ENCODE results near the gene FAM184B.

The FAM184B gene

GRCh38 chr4:17762726-17763125, 18.7 kb downstream of the FAM184B start:
- no peak overlapping the region for H3K23ac ChIP-seq (ENCODE audit: low read length in 2 of 2)

GRCh38 chr4:17761062-17761461, 20.4 kb downstream of the FAM184B start:
- Histone ChIP-seq H2BK12ac (ENCODE audit: low read length in 2 of 2) (no peak overlapping the region), H2BK120ac (ENCODE audit: low read depth, low read length) (no peak overlapping the region), H3K27ac (ENCODE audit: low read length, poor library complexity, severe bottlenecking) (no peak overlapping the region), H3K9me3 (ENCODE audit: control insufficient read depth, low read length) (no peaks in the 10 kb centered on the region), H3K23ac (ENCODE audit: low read length in 2 of 2) (no peak overlapping the region), H2AFZ (ENCODE audit: low read depth, low read length) (no peak overlapping the region), H3K4ac (ENCODE audit: low read depth in 1 of 2, low read length in 2 of 2) (no peak overlapping the region), H3K4me3 (ENCODE audit: insufficient read depth in 1 of 2, low read depth in 1 of 2, low read length in 2 of 2) (no peak overlapping the region), H3K79me1 (replicated peaks; ENCODE audit: low read length, poor library complexity, severe bottlenecking) (no peaks in the 10 kb centered on the region), H4K91ac (ENCODE audit: low read length) (no peak overlapping the region), H2BK5ac (ENCODE audit: low read depth, low read length, poor library complexity, severe bottlenecking) (no peak overlapping the region), H3K14ac (ENCODE audit: low read length in 2 of 2) (no peak overlapping the region), H3K4me2 (ENCODE audit: low read length, poor library complexity, severe bottlenecking) (no peak overlapping the region), H3K27me3 (ENCODE audit: control insufficient read depth in 1 of 2, insufficient read depth in 1 of 2, low read length in 2 of 2) (peaks cover 0 to 20% of the 10 kb centered on the region in 2 experiments), H3K9ac (ENCODE audit: low read length) (no peak overlapping the region), H3K18ac (ENCODE audit: low read depth in 1 of 2, low read length in 2 of 2) (no peak overlapping the region), H3K4me1 (ENCODE audit: control insufficient read depth, insufficient read depth, low read depth, low read length) (no peaks in the 10 kb centered on the region), H2BK15ac (ENCODE audit: low read depth, poor library complexity, severe bottlenecking) (no peak overlapping the region), H4K8ac (ENCODE audit: low read length) (no peak overlapping the region), H2AK5ac (ENCODE audit: low read length, severe bottlenecking) (no peak overlapping the region), H3K36me3 (ENCODE audit: control insufficient read depth in 1 of 2, insufficient read depth in 2 of 2, low read depth in 1 of 2, low read length in 2 of 2) (no peaks in the 10 kb centered on the region)
- 38% methylated on average over 1 of the region's 1 CpG for WGBS
- DNase-seq = no peak

More at GRCh38 chr4:17762726-17763125, 18.7 kb downstream of the FAM184B start:
- Histone ChIP-seq H3K27ac (ENCODE audit: low read length, poor library complexity, severe bottlenecking) (no peak overlapping the region), H3K79me1 (replicated peaks; ENCODE audit: low read length, poor library complexity, severe bottlenecking) (no peaks in the 10 kb centered on the region), H3K14ac (ENCODE audit: low read length in 2 of 2) (no peak overlapping the region), H4K91ac (ENCODE audit: low read length) (no peak overlapping the region), H3K4me3 (ENCODE audit: insufficient read depth in 1 of 2, low read depth in 1 of 2, low read length in 2 of 2) (no peak overlapping the region), H2BK15ac (ENCODE audit: low read depth, poor library complexity, severe bottlenecking) (no peak overlapping the region), H2AFZ (ENCODE audit: low read depth, low read length) (no peak overlapping the region), H3K9ac (ENCODE audit: low read length) (no peak overlapping the region), H2BK5ac (ENCODE audit: low read depth, low read length, poor library complexity, severe bottlenecking) (no peak overlapping the region), H3K4me1 (ENCODE audit: control insufficient read depth, insufficient read depth, low read depth, low read length) (no peaks in the 10 kb centered on the region), H3K4me2 (ENCODE audit: low read length, poor library complexity, severe bottlenecking) (no peak overlapping the region), H3K18ac (ENCODE audit: low read depth in 1 of 2, low read length in 2 of 2) (no peak overlapping the region), H2AK5ac (ENCODE audit: low read length, severe bottlenecking) (no peak overlapping the region), H2BK12ac (ENCODE audit: low read length in 2 of 2) (no peak overlapping the region), H3K9me3 (ENCODE audit: control insufficient read depth, low read length) (no peaks in the 10 kb centered on the region), H3K36me3 (ENCODE audit: control insufficient read depth in 1 of 2, insufficient read depth in 2 of 2, low read depth in 1 of 2, low read length in 2 of 2) (no peaks in the 10 kb centered on the region), H4K8ac (ENCODE audit: low read length) (no peak overlapping the region), H3K4ac (ENCODE audit: low read depth in 1 of 2, low read length in 2 of 2) (no peak overlapping the region), H3K27me3 (ENCODE audit: control insufficient read depth in 1 of 2, insufficient read depth in 1 of 2, low read length in 2 of 2) (peaks cover 0 to 10% of the 10 kb centered on the region in 2 experiments), H2BK120ac (ENCODE audit: low read depth, low read length) (no peak overlapping the region)
- peak; percentile 5 for DNase-seq
- 40% methylated on average over 1 of the region's 1 CpG for WGBS

GRCh38 chr4:17760626-17761025, 20.8 kb downstream of the FAM184B start:
- Histone ChIP-seq H3K4ac (ENCODE audit: low read depth in 1 of 2, low read length in 2 of 2) (no peak overlapping the region), H4K91ac (ENCODE audit: low read length) (no peak overlapping the region), H2AK5ac (ENCODE audit: low read length, severe bottlenecking) (no peak overlapping the region), H2BK5ac (ENCODE audit: low read depth, low read length, poor library complexity, severe bottlenecking) (no peak overlapping the region), H2AFZ (ENCODE audit: low read depth, low read length) (no peak overlapping the region), H3K27me3 (ENCODE audit: control insufficient read depth in 1 of 2, insufficient read depth in 1 of 2, low read length in 2 of 2) (peaks cover 0 to 23% of the 10 kb centered on the region in 2 experiments), H3K14ac (ENCODE audit: low read length in 2 of 2) (no peak overlapping the region), H3K23ac (ENCODE audit: low read length in 2 of 2) (no peak overlapping the region), H3K9me3 (ENCODE audit: control insufficient read depth, low read length) (no peaks in the 10 kb centered on the region), H2BK15ac (ENCODE audit: low read depth, poor library complexity, severe bottlenecking) (no peak overlapping the region), H3K18ac (ENCODE audit: low read depth in 1 of 2, low read length in 2 of 2) (no peak overlapping the region), H4K8ac (ENCODE audit: low read length) (no peak overlapping the region), H3K79me1 (replicated peaks; ENCODE audit: low read length, poor library complexity, severe bottlenecking) (no peaks in the 10 kb centered on the region), H3K4me2 (ENCODE audit: low read length, poor library complexity, severe bottlenecking) (no peak overlapping the region), H3K4me1 (ENCODE audit: control insufficient read depth, insufficient read depth, low read depth, low read length) (no peaks in the 10 kb centered on the region), H3K27ac (ENCODE audit: low read length, poor library complexity, severe bottlenecking) (no peak overlapping the region), H3K9ac (ENCODE audit: low read length) (no peak overlapping the region), H2BK12ac (ENCODE audit: low read length in 2 of 2) (no peak overlapping the region), H3K4me3 (ENCODE audit: insufficient read depth in 1 of 2, low read depth in 1 of 2, low read length in 2 of 2) (no peak overlapping the region), H3K36me3 (ENCODE audit: control insufficient read depth in 1 of 2, insufficient read depth in 2 of 2, low read depth in 1 of 2, low read length in 2 of 2) (no peaks in the 10 kb centered on the region), H2BK120ac (ENCODE audit: low read depth, low read length) (no peak overlapping the region)
- no peak for DNase-seq
- WGBS = 68% methylated on average over 6 of the region's 6 CpGs

GRCh38 chr4:17758485-17758884, 22.9 kb downstream of the FAM184B start:
- Histone ChIP-seq H3K18ac (ENCODE audit: low read depth in 1 of 2, low read length in 2 of 2) (no peak overlapping the region), H3K9me3 (ENCODE audit: control insufficient read depth, low read length) (no peaks in the 10 kb centered on the region), H3K4ac (ENCODE audit: low read depth in 1 of 2, low read length in 2 of 2) (no peak overlapping the region), H3K23ac (ENCODE audit: low read length in 2 of 2) (no peak overlapping the region), H3K9ac (ENCODE audit: low read length) (no peak overlapping the region), H2BK12ac (ENCODE audit: low read length in 2 of 2) (no peak overlapping the region), H4K8ac (ENCODE audit: low read length) (no peak overlapping the region), H3K36me3 (ENCODE audit: control insufficient read depth in 1 of 2, insufficient read depth in 2 of 2, low read depth in 1 of 2, low read length in 2 of 2) (no peaks in the 10 kb centered on the region), H2AK5ac (ENCODE audit: low read length, severe bottlenecking) (no peak overlapping the region), H2AFZ (ENCODE audit: low read depth, low read length) (no peak overlapping the region), H3K27ac (ENCODE audit: low read length, poor library complexity, severe bottlenecking) (no peak overlapping the region), H3K27me3 (ENCODE audit: control insufficient read depth in 1 of 2, insufficient read depth in 1 of 2, low read length in 2 of 2) (peaks cover 0 to 23% of the 10 kb centered on the region in 2 experiments), H3K14ac (ENCODE audit: low read length in 2 of 2) (no peak overlapping the region), H3K4me1 (ENCODE audit: control insufficient read depth, insufficient read depth, low read depth, low read length) (no peaks in the 10 kb centered on the region), H3K79me1 (replicated peaks; ENCODE audit: low read length, poor library complexity, severe bottlenecking) (no peaks in the 10 kb centered on the region), H4K91ac (ENCODE audit: low read length) (no peak overlapping the region), H2BK120ac (ENCODE audit: low read depth, low read length) (no peak overlapping the region), H2BK15ac (ENCODE audit: low read depth, poor library complexity, severe bottlenecking) (no peak overlapping the region), H2BK5ac (ENCODE audit: low read depth, low read length, poor library complexity, severe bottlenecking) (no peak overlapping the region), H3K4me3 (ENCODE audit: insufficient read depth in 1 of 2, low read depth in 1 of 2, low read length in 2 of 2) (no peak overlapping the region), H3K4me2 (ENCODE audit: low read length, poor library complexity, severe bottlenecking) (no peak overlapping the region)
- 51% methylated on average over 5 of the region's 5 CpGs for whole genome bisulfite sequencing
- DNase-seq = no peak
